Measurements from ENCODE around the gene CCR7. TPM values are rescaled to one million over a fixed set of nuclear protein-coding genes. Genes with fewer than 3 reads are reported as not detected.
A peak's percentile ranks its signal among the peaks of the same experiment; 100 is the strongest.

CCR7 gene
- total RNA-seq, 1 experiment from 2014 or later, result not detected

DNA sequence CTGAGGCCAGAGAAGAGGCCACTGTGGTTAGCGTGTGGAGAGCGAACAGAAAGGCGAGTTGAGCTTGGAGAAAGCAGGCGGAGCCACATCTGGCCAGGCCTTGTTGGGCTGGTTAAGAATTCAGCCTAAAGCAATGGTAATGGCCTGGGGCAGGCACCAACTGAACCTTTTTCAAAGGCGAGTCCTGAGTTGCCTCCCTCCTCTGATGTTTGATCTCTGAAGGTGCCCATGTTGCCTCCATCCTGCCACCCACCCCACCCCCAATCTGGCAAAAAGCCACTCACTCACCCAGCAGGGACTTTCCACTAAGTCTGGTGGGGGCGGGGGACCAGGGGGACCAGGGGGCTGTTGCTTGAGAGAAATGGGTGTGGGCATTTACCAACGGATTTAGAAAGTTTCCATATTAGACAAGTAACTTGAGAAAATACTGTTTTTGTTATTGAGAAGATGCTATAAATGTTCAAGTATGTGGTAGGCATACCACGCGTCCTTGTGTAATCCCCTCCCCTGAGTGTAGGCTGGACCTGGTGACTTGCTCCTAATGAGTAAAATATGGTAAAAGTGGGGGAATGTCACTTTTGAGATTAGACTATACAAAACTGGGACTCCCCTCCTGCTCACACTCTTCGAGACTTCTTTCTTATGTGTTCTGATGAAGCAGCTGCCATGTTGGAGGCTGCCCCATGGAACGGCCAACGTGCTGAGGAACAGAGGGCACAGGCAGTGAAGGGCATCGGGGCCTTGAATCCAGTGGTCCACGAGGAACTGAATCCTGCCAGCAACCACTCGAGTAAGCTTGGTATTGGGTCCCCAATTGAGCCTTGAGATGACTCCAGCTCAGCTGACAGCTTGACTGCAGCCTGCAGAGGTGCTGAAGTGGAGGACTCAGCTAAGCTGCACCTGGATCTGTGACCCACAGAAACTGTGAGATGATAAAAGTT lies 34.0 kb downstream of the CCR7 start:
- DNase-seq (ENCODE audit: low read depth, low spot score), result no peak
- in situ Hi-C loops (cut with HindIII; ENCODE audit: low pct_unique_long_range_greater_than_20kb, low sequenced_read_pairs), result no loop called here

- in situ Hi-C loops (cut with HindIII; ENCODE audit: low pct_unique_long_range_greater_than_20kb, low sequenced_read_pairs), result no loop called here
- no peak for DNase-seq (ENCODE audit: low read depth, low spot score)
These were observed 34.7 kb downstream of the CCR7 start for GRCh38 chr17:40530531-40530994.

DNA sequence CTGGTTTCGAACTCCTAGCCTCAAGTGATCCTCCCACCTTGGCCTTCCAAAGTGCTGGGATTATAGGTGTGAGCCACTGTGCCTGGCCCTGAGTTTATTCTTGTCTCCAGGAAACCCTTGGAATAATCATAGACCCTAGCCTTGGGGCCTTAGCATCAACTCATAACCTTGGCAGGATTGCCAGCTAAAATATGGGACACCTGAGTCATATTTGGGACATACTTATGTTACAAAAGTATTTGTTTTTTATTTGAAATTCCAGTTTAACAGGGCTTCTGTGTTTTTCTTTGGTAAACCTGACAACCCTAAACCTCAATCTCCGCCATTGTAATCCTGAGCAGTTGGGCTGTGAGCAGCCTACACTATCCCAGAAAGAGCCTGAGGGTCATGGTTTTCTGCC lies 35.3 kb downstream of the CCR7 start:
- no peak for DNase-seq (ENCODE audit: low read depth, low spot score)
- in situ Hi-C loops (cut with HindIII; ENCODE audit: low pct_unique_long_range_greater_than_20kb, low sequenced_read_pairs), result no loop called here

DNA sequence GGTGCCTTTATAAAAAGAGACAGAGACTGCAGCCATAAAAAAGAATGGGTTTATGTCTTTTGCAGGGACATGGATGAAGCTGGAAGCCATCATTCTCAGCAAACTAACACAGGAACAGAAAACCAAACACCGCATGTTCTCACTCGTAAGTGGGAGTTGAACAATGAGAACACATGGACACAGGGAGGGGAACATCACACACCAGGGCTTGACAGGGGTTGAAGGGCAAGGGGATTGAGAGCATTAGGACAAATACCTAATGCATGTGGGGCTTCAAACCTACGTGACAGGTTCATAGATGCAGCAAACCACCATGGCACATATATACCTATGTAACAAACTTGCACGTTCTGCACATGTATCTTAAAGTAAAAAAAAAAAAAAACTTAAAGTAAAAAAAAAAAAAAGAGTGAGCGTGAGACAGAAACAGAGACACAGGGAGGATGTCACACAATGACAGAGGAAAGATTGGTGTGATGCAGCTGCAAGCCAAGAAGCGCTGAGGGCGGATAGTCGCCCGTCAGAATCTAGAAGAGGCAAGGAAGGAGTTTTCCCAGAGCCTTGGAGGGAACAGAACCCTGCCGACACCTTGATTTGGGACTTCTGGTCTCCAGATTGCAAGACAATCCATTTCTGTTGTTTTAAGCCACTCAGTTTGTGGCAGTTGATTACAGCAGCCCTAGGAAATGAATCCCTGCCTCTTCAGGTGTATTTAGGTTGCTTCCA lies 36.4 kb downstream of the CCR7 start:
- in situ Hi-C loops (cut with HindIII; ENCODE audit: low pct_unique_long_range_greater_than_20kb, low sequenced_read_pairs), result no loop called here
- DNase-seq (ENCODE audit: low read depth, low spot score), result no peak

DNA sequence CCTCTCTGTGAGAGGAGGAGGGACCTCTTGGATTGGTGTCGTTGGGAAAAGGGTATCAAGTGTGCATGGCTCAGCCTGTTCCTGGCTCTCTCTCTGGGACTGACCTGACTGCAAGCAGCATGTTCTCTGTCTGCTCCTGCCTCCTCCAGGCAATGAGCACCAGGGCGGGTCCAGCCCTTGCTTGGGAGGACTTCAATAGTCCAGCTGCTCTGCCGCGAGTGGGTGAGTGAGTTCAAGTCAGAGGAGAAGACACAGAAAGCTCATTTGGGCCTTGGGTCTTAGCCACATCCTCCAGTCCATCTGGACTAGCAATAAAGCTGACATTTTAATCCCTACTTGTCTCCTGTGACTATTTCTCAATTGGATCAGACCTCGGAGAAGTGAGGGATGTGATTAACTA lies 38.6 kb downstream of the CCR7 start:
- in situ Hi-C loops (cut with HindIII; ENCODE audit: low pct_unique_long_range_greater_than_20kb, low sequenced_read_pairs), result no loop called here
- no peak for DNase-seq (ENCODE audit: low read depth, low spot score)

- in situ Hi-C loops (cut with HindIII; ENCODE audit: low pct_unique_long_range_greater_than_20kb, low sequenced_read_pairs), result no loop called here
- peak; percentile 33 for DNase-seq (ENCODE audit: low read depth, low spot score)
These were observed 40.0 kb downstream of the CCR7 start for GRCh38 chr17:40525294-40525693.

- in situ Hi-C loops (cut with HindIII; ENCODE audit: low pct_unique_long_range_greater_than_20kb, low sequenced_read_pairs), result no loop called here
- DNase-seq (ENCODE audit: low read depth, low spot score), result peak; percentile 98
These were observed 40.9 kb downstream of the CCR7 start for GRCh38 chr17:40524243-40524965.

- no peak for DNase-seq (ENCODE audit: low read depth, low spot score)
- in situ Hi-C loops (cut with HindIII; ENCODE audit: low pct_unique_long_range_greater_than_20kb, low sequenced_read_pairs), result no loop called here
These were observed 42.3 kb downstream of the CCR7 start for GRCh38 chr17:40522961-40523310.

- in situ Hi-C loops (cut with HindIII; ENCODE audit: low pct_unique_long_range_greater_than_20kb, low sequenced_read_pairs), result no loop called here
- no peak for DNase-seq (ENCODE audit: low read depth, low spot score)
These were observed 42.9 kb downstream of the CCR7 start for GRCh38 chr17:40522250-40522960.

- in situ Hi-C loops (cut with HindIII; ENCODE audit: low pct_unique_long_range_greater_than_20kb, low sequenced_read_pairs), result no loop called here
- no peak for DNase-seq (ENCODE audit: low read depth, low spot score)
These were observed 44.2 kb downstream of the CCR7 start for GRCh38 chr17:40520991-40521453.

GRCh38 chr17:40519089-40519775 lies 46.0 kb downstream of the CCR7 start:
- in situ Hi-C loops (cut with HindIII; ENCODE audit: low pct_unique_long_range_greater_than_20kb, low sequenced_read_pairs), result no loop called here
- no peak for DNase-seq (ENCODE audit: low read depth, low spot score)

DNA sequence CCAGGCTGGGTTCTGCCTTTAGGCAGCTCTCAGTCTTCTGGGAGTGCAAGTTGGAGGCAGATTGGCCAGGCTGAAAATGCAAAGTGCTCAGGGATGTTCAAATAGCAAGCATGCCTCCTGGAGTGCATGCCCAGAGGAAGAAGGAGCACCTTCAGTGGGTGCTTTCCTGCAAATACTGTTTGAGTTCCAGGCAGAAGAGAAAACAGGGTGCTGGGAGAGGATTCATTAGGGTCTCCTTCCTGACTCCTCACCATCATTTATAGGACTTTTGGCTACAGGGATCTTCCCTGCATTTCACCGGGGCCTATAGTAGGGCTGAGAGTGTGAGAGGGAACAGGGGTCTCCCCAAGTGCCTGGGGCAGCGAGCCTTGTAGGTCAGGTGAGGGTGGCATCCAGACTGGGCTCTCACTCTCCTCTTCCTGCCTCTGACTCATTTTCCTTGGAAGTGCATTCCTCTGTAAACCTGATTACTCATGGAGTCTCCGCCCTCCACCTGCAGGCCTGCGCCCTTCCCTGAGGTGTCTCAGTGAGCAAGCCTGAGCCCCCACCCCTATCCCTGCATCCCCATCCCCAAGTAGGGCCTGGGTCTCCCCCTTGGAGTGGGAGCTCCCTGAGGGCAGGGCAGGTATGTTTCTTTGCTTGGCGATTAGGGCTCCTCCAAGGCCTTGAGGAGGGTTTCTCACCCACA lies 46.7 kb downstream of the CCR7 start:
- DNase-seq (ENCODE audit: low read depth, low spot score), result no peak
- in situ Hi-C loops (cut with HindIII; ENCODE audit: low pct_unique_long_range_greater_than_20kb, low sequenced_read_pairs), result no loop called here

DNA sequence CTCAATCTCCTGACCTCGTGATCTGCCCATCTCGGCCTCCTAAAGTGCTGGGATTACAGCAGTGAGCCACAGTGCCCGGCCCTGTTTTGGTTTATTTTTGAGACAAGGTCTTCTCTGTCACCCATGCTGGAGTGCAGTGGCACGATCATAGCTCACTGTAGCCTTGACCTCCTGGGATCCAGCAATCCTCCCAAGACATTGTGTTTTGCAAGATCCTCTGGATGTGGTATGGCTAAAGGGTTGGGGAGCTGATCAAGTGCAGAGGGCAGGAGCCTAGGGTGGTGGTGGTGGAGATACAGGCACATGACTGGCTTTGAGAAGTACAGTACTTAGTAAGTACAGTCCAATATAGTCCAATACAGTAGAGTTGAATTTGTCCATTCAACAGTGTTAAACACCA lies 47.3 kb downstream of the CCR7 start:
- DNase-seq (ENCODE audit: low read depth, low spot score), result no peak
- in situ Hi-C loops (cut with HindIII; ENCODE audit: low pct_unique_long_range_greater_than_20kb, low sequenced_read_pairs), result no loop called here

DNA sequence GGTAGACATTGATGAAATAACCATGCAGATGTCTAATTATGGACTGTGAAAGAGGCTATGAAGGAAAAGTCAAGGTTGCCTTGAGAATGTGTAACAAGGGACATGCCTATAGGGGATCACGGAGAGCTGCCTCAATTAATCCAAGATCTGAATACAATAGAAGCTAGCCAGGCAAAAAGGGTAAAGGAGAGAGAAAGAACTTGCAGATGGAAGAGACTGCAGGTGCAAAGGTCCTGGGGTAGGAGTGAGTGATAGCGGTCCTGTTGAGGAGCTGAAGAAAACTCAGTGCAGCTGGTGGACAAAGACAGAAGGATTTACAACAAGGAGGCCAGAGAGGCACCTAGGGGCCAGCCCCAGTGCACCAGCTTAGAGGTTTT lies 48.0 kb downstream of the CCR7 start:
- in situ Hi-C loops (cut with HindIII; ENCODE audit: low pct_unique_long_range_greater_than_20kb, low sequenced_read_pairs), result no loop called here
- DNase-seq (ENCODE audit: low read depth, low spot score), result no peak

DNA sequence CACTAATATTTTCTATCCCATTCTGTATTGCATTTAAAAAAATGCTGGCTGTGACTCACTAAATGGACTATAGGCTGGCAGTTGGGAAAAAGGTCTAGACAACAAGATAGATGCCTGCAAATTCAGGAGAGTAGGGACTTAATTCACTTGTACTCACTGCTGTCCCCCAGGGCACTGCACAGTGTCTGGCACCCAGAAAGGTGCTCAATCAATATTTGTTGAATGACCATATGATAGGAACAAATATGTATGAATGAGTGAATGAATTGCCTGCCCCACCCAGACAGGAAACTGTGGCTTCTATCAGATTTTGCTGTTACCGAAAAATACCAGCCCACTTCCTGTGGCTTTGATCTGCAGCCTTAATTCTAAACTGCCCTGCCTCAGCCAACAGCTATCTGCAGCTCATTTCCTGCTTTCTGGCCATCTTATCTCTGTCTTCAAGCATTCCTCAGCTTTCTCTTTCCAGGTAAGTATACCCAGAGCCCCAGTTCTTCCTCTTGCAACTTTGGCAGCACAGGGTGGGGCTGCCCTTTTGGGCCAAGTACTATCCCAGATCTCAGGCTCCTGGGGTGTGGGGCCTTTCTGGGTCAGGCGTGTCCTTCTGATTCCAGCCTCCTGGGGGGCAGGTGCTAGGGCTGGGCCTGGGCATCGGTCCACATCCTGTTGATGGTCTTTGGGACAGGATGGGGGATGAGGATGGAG lies 48.5 kb downstream of the CCR7 start:
- in situ Hi-C loops (cut with HindIII; ENCODE audit: low pct_unique_long_range_greater_than_20kb, low sequenced_read_pairs), result no loop called here
- no peak for DNase-seq (ENCODE audit: low read depth, low spot score)

DNA sequence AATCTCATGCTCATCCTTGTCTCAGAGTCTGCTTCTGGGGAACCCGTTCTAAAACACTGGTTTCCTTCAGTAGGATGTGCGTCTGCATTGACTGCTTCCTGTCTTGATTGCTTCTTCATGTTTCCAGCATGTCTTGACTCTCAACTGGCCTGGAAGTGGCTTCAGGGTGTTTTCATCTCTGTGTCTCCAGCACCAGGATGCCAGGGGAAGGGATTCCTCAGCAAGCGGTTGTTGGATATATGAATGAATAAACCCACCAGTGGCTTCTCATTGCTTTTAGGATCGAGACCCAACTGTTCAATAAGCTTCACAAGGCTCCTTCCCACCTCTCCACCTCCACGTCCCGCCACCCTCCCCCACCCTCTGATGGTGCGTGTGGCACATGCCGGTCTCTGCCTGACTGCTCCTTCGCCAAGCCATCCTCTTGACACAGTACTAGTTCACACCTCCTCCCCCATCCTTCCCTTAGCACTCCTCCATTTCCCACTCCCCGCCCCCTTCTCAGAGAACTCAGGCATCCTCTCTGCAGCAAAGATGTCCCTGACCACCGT lies 49.7 kb downstream of the CCR7 start:
- DNase-seq (ENCODE audit: low read depth, low spot score), result no peak
- in situ Hi-C loops (cut with HindIII; ENCODE audit: low pct_unique_long_range_greater_than_20kb, low sequenced_read_pairs), result no loop called here

Measured in SK-MEL-5 (cell line).